HL-60 (cell line): Measurements from ENCODE around the gene SNUPN.
A peak's percentile ranks its signal among the peaks of the same experiment; 100 is the strongest.

ENCODE experiments used
- DNase-seq, 2 experiments: peaks; one replicate each; pipeline ENCODE4 v3.0.0-alpha.2; 2010 to 2020; ENCODE audit warnings: low read depth in 1 of 2, low spot score in 1 of 2
- H3K27ac ChIP-seq: fragments of 250-450 bp; sonication (Bioruptor Pico); replicated peaks from 2 replicates; pipeline ENCODE4 v1.5.1; 2020; ENCODE audit warnings: mild to moderate bottlenecking, moderate library complexity
- H3K27me3 ChIP-seq: fragments of 250-450 bp; sonication (Bioruptor Pico); 2 replicates; pipeline ENCODE4 v1.5.1; 2021; ENCODE audit warnings: mild to moderate bottlenecking, moderate library complexity; ENCODE audit not compliant: insufficient read depth, poor library complexity, severe bottlenecking
- H3K4me3 ChIP-seq: replicated peaks from 2 replicates; pipeline ENCODE4 v1.5.1; 2011; ENCODE audit warnings: mild to moderate bottlenecking, control low read depth, low read length; ENCODE audit not compliant: insufficient read depth
- CTCF ChIP-seq: IDR thresholded peaks from one replicate; pipeline ENCODE4 v1.5.1; 2011; ENCODE audit warnings: low read length, control low read depth, inconsistent platforms; ENCODE audit not compliant: insufficient read depth
- GABPA ChIP-seq: IDR thresholded peaks from 2 replicates; pipeline ENCODE4 v1.6.1; 2012; ENCODE audit warnings: low read depth
- POLR2AphosphoS5 ChIP-seq: IDR thresholded peaks from 2 replicates; pipeline ENCODE4 v1.6.1; 2012; ENCODE audit warnings: low read depth
- REST ChIP-seq: IDR thresholded peaks from 2 replicates; pipeline ENCODE4 v1.6.1; 2012; ENCODE audit warnings: low read depth; ENCODE audit not compliant: insufficient replicate concordance
- SPI1 ChIP-seq: IDR thresholded peaks from 2 replicates; pipeline ENCODE4 v1.6.1; 2012; ENCODE audit warnings: low read depth, mild to moderate bottlenecking, borderline replicate concordance

The SNUPN gene

GRCh38 chr15:75622505-75622904 lies 3.0 kb downstream of the SNUPN start:
- Histone ChIP-seq H3K4me3 (no peak overlapping the region), H3K27me3 (no peaks in the 10 kb centered on the region), H3K27ac (no peak overlapping the region)
- no peak for DNase-seq
- no peak for TF ChIP-seq GABPA

- peak in 1 of 2 experiments; percentile 21 for DNase-seq
- Histone ChIP-seq H3K4me3 (no peak overlapping the region), H3K27ac (peak overlapping the region; percentile 31), H3K27me3 (no peaks in the 10 kb centered on the region)
- no peak for TF ChIP-seq POLR2AphosphoS5
- TF ChIP-seq SPI1, result no peak
- no peak for TF ChIP-seq GABPA
- TF ChIP-seq REST, result no peak
- TF ChIP-seq CTCF, result no peak
These were observed 4.6 kb downstream of the SNUPN start for GRCh38 chr15:75620841-75621391.

- H3K27ac ChIP-seq, result peak overlapping the region; percentile 31
- no peak for TF ChIP-seq REST
- no peaks in the 10 kb centered on the region for H3K27me3 ChIP-seq
- no peak for DNase-seq
- no peak overlapping the region for H3K4me3 ChIP-seq
These were observed 5.3 kb downstream of the SNUPN start for GRCh38 chr15:75620058-75620820.

- no peak overlapping the region for H3K4me3 ChIP-seq
- TF ChIP-seq POLR2AphosphoS5 (no peak), SPI1 (no peak), REST (no peak), GABPA (no peak), CTCF (no peak)
- no peak for DNase-seq
- no peaks in the 10 kb centered on the region for H3K27me3 ChIP-seq
- no peak overlapping the region for H3K27ac ChIP-seq
These were observed 8.8 kb downstream of the SNUPN start for GRCh38 chr15:75616766-75617165.
